Measurements from ENCODE around the gene SH2B2.
"Not testable (repeated sequence)": the region's sequence is repeated elsewhere in the genome, so short reads cannot be mapped to it uniquely, and the experiment has no call there.

The SH2B2 gene

GRCh38 chr7:102337420-102337819 is 50.8 kb downstream of the SH2B2 start:
- H3K27me3 ChIP-seq (ENCODE audit: control insufficient read depth in 1 of 2, insufficient read depth in 1 of 2, low read length in 2 of 2) = peaks cover 0 to 12% of the 10 kb centered on the region in 2 experiments
- H4K91ac ChIP-seq (ENCODE audit: low read length); H3K14ac ChIP-seq (ENCODE audit: low read length in 2 of 2); H2AFZ ChIP-seq (ENCODE audit: low read depth, low read length); H2BK12ac ChIP-seq (ENCODE audit: low read length in 2 of 2); H4K8ac ChIP-seq (ENCODE audit: low read length); H3K4me2 ChIP-seq (ENCODE audit: low read length, poor library complexity, severe bottlenecking); H3K18ac ChIP-seq (ENCODE audit: low read depth in 1 of 2, low read length in 2 of 2); H3K36me3 ChIP-seq (ENCODE audit: control insufficient read depth in 1 of 2, insufficient read depth in 2 of 2, low read depth in 1 of 2, low read length in 2 of 2); H3K23ac ChIP-seq (ENCODE audit: low read length in 2 of 2); H2BK120ac ChIP-seq (ENCODE audit: low read depth, low read length); H3K27ac ChIP-seq (ENCODE audit: low read length, poor library complexity, severe bottlenecking); H2BK5ac ChIP-seq (ENCODE audit: low read depth, low read length, poor library complexity, severe bottlenecking); H3K4me3 ChIP-seq (ENCODE audit: insufficient read depth in 1 of 2, low read depth in 1 of 2, low read length in 2 of 2); H3K4me1 ChIP-seq (ENCODE audit: control insufficient read depth, insufficient read depth, low read depth, low read length); H3K9me3 ChIP-seq (ENCODE audit: control insufficient read depth, low read length); H3K9ac ChIP-seq (ENCODE audit: low read length); H3K79me1 ChIP-seq (replicated peaks; ENCODE audit: low read length, poor library complexity, severe bottlenecking); DNase-seq; H2BK15ac ChIP-seq (ENCODE audit: low read depth, poor library complexity, severe bottlenecking); H2AK5ac ChIP-seq (ENCODE audit: low read length, severe bottlenecking); H3K4ac ChIP-seq (ENCODE audit: low read depth in 1 of 2, low read length in 2 of 2): not testable (repeated sequence)
- no CpG with 5 or more reads among the region's 4 CpGs for WGBS

- not testable (repeated sequence) for H3K4me3 ChIP-seq (ENCODE audit: insufficient read depth in 1 of 2, low read depth in 1 of 2, low read length in 2 of 2); H2AFZ ChIP-seq (ENCODE audit: low read depth, low read length); H3K4me1 ChIP-seq (ENCODE audit: control insufficient read depth, insufficient read depth, low read depth, low read length); H2AK5ac ChIP-seq (ENCODE audit: low read length, severe bottlenecking); H2BK120ac ChIP-seq (ENCODE audit: low read depth, low read length); H3K27ac ChIP-seq (ENCODE audit: low read length, poor library complexity, severe bottlenecking); H3K27me3 ChIP-seq (ENCODE audit: control insufficient read depth in 1 of 2, insufficient read depth in 1 of 2, low read length in 2 of 2); H3K18ac ChIP-seq (ENCODE audit: low read depth in 1 of 2, low read length in 2 of 2); H3K9me3 ChIP-seq (ENCODE audit: control insufficient read depth, low read length); H2BK15ac ChIP-seq (ENCODE audit: low read depth, poor library complexity, severe bottlenecking); H4K8ac ChIP-seq (ENCODE audit: low read length); H3K9ac ChIP-seq (ENCODE audit: low read length); H3K79me1 ChIP-seq (replicated peaks; ENCODE audit: low read length, poor library complexity, severe bottlenecking); H3K4me2 ChIP-seq (ENCODE audit: low read length, poor library complexity, severe bottlenecking); H3K23ac ChIP-seq (ENCODE audit: low read length in 2 of 2); H2BK12ac ChIP-seq (ENCODE audit: low read length in 2 of 2); H3K4ac ChIP-seq (ENCODE audit: low read depth in 1 of 2, low read length in 2 of 2); H3K14ac ChIP-seq (ENCODE audit: low read length in 2 of 2); H3K36me3 ChIP-seq (ENCODE audit: control insufficient read depth in 1 of 2, insufficient read depth in 2 of 2, low read depth in 1 of 2, low read length in 2 of 2); H4K91ac ChIP-seq (ENCODE audit: low read length); DNase-seq; H2BK5ac ChIP-seq (ENCODE audit: low read depth, low read length, poor library complexity, severe bottlenecking)
- 75% methylated on average over 1 of the region's 7 CpGs for WGBS
Observed at GRCh38 chr7:102340599-102341368, 54.1 kb downstream of the SH2B2 start.

- H3K9ac ChIP-seq (ENCODE audit: low read length); H3K4me1 ChIP-seq (ENCODE audit: control insufficient read depth, insufficient read depth, low read depth, low read length); H2BK5ac ChIP-seq (ENCODE audit: low read depth, low read length, poor library complexity, severe bottlenecking); H2AFZ ChIP-seq (ENCODE audit: low read depth, low read length); H3K23ac ChIP-seq (ENCODE audit: low read length in 2 of 2); H3K27ac ChIP-seq (ENCODE audit: low read length, poor library complexity, severe bottlenecking); H4K8ac ChIP-seq (ENCODE audit: low read length); H2AK5ac ChIP-seq (ENCODE audit: low read length, severe bottlenecking); H3K27me3 ChIP-seq (ENCODE audit: control insufficient read depth in 1 of 2, insufficient read depth in 1 of 2, low read length in 2 of 2); DNase-seq; H3K4ac ChIP-seq (ENCODE audit: low read depth in 1 of 2, low read length in 2 of 2); H3K79me1 ChIP-seq (replicated peaks; ENCODE audit: low read length, poor library complexity, severe bottlenecking); H3K9me3 ChIP-seq (ENCODE audit: control insufficient read depth, low read length); H3K18ac ChIP-seq (ENCODE audit: low read depth in 1 of 2, low read length in 2 of 2); H3K14ac ChIP-seq (ENCODE audit: low read length in 2 of 2); H2BK15ac ChIP-seq (ENCODE audit: low read depth, poor library complexity, severe bottlenecking); H2BK120ac ChIP-seq (ENCODE audit: low read depth, low read length); H3K4me2 ChIP-seq (ENCODE audit: low read length, poor library complexity, severe bottlenecking); H2BK12ac ChIP-seq (ENCODE audit: low read length in 2 of 2); H3K36me3 ChIP-seq (ENCODE audit: control insufficient read depth in 1 of 2, insufficient read depth in 2 of 2, low read depth in 1 of 2, low read length in 2 of 2); H4K91ac ChIP-seq (ENCODE audit: low read length); H3K4me3 ChIP-seq (ENCODE audit: insufficient read depth in 1 of 2, low read depth in 1 of 2, low read length in 2 of 2): not testable (repeated sequence)
- no CpG with 5 or more reads among the region's 6 CpGs for WGBS
Observed at GRCh38 chr7:102346983-102347382, 60.3 kb downstream of the SH2B2 start.

GRCh38 chr7:102356344-102356743 is 69.7 kb downstream of the SH2B2 start, which contains the start of gene SPDYE6:
TSS of gene SPDYE6 (minus strand) at chr7:102356444. CDS start at chr7:102356023, 421 bp downstream.
- not testable (repeated sequence) for H3K79me1 ChIP-seq (replicated peaks; ENCODE audit: low read length, poor library complexity, severe bottlenecking); DNase-seq; H4K8ac ChIP-seq (ENCODE audit: low read length); H3K4ac ChIP-seq (ENCODE audit: low read depth in 1 of 2, low read length in 2 of 2); H2AK5ac ChIP-seq (ENCODE audit: low read length, severe bottlenecking); H3K27me3 ChIP-seq (ENCODE audit: control insufficient read depth in 1 of 2, insufficient read depth in 1 of 2, low read length in 2 of 2); H3K14ac ChIP-seq (ENCODE audit: low read length in 2 of 2); H2AFZ ChIP-seq (ENCODE audit: low read depth, low read length); H3K4me3 ChIP-seq (ENCODE audit: insufficient read depth in 1 of 2, low read depth in 1 of 2, low read length in 2 of 2); H3K4me2 ChIP-seq (ENCODE audit: low read length, poor library complexity, severe bottlenecking); H3K9ac ChIP-seq (ENCODE audit: low read length); H2BK120ac ChIP-seq (ENCODE audit: low read depth, low read length); H3K18ac ChIP-seq (ENCODE audit: low read depth in 1 of 2, low read length in 2 of 2); H2BK15ac ChIP-seq (ENCODE audit: low read depth, poor library complexity, severe bottlenecking); H4K91ac ChIP-seq (ENCODE audit: low read length); H3K4me1 ChIP-seq (ENCODE audit: control insufficient read depth, insufficient read depth, low read depth, low read length); H2BK5ac ChIP-seq (ENCODE audit: low read depth, low read length, poor library complexity, severe bottlenecking); H2BK12ac ChIP-seq (ENCODE audit: low read length in 2 of 2); H3K36me3 ChIP-seq (ENCODE audit: control insufficient read depth in 1 of 2, insufficient read depth in 2 of 2, low read depth in 1 of 2, low read length in 2 of 2); H3K27ac ChIP-seq (ENCODE audit: low read length, poor library complexity, severe bottlenecking); H3K9me3 ChIP-seq (ENCODE audit: control insufficient read depth, low read length); H3K23ac ChIP-seq (ENCODE audit: low read length in 2 of 2)
- no CpG with 5 or more reads among the region's 6 CpGs for WGBS

Measured in mesenchymal stem cell (in vitro differentiated cells and primary cell).